ENCODE data around the gene STK24. TPM values are rescaled to one million over a fixed set of nuclear protein-coding genes. Genes with fewer than 3 reads are reported as not detected.

STK24 gene
- total and polyA plus RNA-seq, 2 of the 4 experiments (the other 2 are of a cell fraction), result 29.2 to 43.4 TPM

DNA sequence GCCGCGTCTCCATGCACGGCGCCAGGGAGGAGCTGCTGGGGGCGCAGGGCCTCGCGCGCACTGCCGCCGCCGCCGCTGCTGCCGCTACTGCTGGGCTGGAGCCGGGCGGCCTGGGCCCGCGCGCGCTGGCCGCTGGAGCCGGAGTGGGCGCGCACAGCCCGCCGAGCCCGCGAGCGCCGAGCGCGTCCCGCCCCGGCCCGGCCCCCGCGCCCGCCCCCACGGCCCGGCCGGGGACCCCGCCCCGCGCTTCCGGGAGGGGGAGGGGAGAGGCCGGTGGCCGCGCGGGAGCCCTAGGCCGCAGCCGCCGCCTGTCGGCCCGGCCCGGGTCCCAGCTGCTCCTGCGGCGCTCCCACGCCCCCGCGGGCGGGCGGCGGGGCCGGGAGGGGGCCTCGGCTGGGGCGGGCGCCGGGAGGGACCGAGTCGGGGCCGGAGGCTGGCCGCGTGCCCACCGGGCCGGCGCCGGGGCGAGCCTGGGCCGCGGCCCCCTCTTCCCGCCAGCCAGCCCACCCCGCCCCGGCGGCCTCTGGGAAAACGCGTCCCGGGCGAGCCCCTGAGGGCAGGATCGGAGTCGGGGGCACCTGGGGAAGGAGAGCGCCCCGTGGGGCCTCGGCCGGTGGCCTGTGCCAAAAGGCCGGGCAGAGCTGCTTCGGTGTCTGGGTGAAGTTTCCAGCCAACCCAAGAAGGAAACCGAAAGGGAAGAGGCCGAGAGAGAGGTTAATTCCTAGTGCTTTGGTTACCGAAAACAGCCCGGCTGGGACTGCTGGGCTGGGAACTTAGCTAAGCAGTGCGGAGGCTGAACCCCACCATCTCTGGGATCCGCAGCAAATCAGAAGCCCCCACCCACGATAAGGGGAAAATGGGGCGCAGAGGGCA lies at the start of gene STK24 (continued):
- peak; percentile 64; the same call in 1 of the 2 replicates for TF ChIP-seq MAZ (IDR thresholded peaks at IDR 0.05; ENCODE audit: borderline replicate concordance, low read depth, low read length)
- no peak for TF ChIP-seq RCOR1 (IDR thresholded peaks at IDR 0.05; ENCODE audit: insufficient replicate concordance, low read length)
- TF ChIP-seq NFE2L2 (IDR thresholded peaks at IDR 0.05; ENCODE audit: low read depth, low read length), result no peak

DNA sequence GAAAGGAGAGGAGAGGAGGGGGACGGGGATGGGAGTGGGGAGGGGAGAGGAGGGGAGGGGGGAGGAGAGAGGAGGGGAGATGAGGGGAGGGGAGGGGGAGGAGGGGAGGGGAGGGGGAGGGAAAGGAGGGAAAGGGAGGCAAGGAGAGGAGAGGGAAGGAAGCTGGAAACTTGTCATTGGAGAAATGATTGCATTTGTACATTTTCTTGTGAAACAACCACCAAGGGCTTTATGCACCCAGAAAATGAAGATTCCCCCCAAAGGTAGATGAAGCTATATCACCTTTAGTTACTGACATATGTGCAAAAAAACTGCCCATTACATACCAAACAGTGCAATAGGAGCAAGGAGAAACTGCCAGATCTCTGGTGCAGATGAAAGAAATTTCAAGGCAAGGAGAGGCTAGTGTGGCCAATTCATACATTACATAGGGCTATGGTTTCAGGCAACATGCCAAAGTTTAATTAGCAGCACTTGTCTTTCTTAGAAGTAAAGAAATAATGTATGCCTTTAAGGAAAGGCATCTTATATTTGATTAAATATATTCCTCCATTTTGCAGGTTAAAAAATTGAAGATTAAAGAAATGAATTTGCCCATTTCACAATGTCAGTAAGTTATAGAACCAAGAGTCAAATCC lies 49.5 kb upstream of the STK24 start:
- Histone ChIP-seq H2BK120ac (ENCODE audit: low read depth, low read length) (no peak overlapping the region), H2BK5ac (ENCODE audit: low read depth, low read length, poor library complexity, severe bottlenecking) (no peak overlapping the region), H3K79me1 (ENCODE audit: low read depth in 1 of 2, low read length in 2 of 2) (no peaks in the 10 kb centered on the region), H4K20me1 (ENCODE audit: insufficient read depth, low read length) (no peaks in the 10 kb centered on the region), H4K91ac (ENCODE audit: insufficient read depth, low read depth, low read length) (no peak overlapping the region), H2AK9ac (replicated peaks; ENCODE audit: low read depth, low read length, poor library complexity) (no peak overlapping the region), H3K27me3 (ENCODE audit: control insufficient read depth, insufficient read depth, low read length) (peaks cover 15% of the 10 kb centered on the region), H3K4me3 (ENCODE audit: insufficient read depth, low read depth, low read length) (no peak overlapping the region), H3K9me3 (ENCODE audit: control insufficient read depth, insufficient read depth, low read length) (no peaks in the 10 kb centered on the region), H3K36me3 (ENCODE audit: control insufficient read depth, insufficient read depth, low read length) (no peaks in the 10 kb centered on the region), H3K9ac (ENCODE audit: low read depth, low read length) (no peak overlapping the region), H2AK5ac (ENCODE audit: low read depth, low read length) (no peak overlapping the region), H3K4me2 (ENCODE audit: low read depth, low read length) (no peak overlapping the region), H2AFZ (replicated peaks; ENCODE audit: low read length, poor library complexity) (no peak overlapping the region), H2BK20ac (ENCODE audit: low read depth, low read length) (no peak overlapping the region), H3K27ac (ENCODE audit: insufficient read depth, low read length) (no peak overlapping the region), H2BK15ac (ENCODE audit: low read depth, low read length) (no peak overlapping the region), H3K23ac (ENCODE audit: low read depth, low read length) (no peak overlapping the region), H4K8ac (ENCODE audit: low read depth in 2 of 2, low read length in 2 of 2) (no peak overlapping the region), H3K14ac (replicated peaks; ENCODE audit: low read depth, low read length) (no peak overlapping the region), H4K5ac (ENCODE audit: low read depth, low read length) (no peak overlapping the region), H3K56ac (ENCODE audit: extremely low read depth, insufficient read depth, low read length) (no peak overlapping the region), H3K4ac (ENCODE audit: low read depth, low read length) (no peak overlapping the region), H3K4me1 (ENCODE audit: control insufficient read depth, insufficient read depth, low read length) (no peaks in the 10 kb centered on the region), H3K18ac (ENCODE audit: low read depth, low read length) (no peak overlapping the region), H3K9me1 (ENCODE audit: insufficient read depth, low read length) (no peaks in the 10 kb centered on the region)
- no peak for ATAC-seq (ENCODE audit: low read depth)
- ChIA-PET POLR2A (ENCODE audit: unreplicated experiment) (no interaction called here), CTCF (interaction anchor here (0.6 to 0.7 kb wide), 2 partner anchors 28 to 163 kb away, joined by 3 to 5 read pairs; no protein-coding TSS in a partner anchor)
- no peak for DNase-seq
- in situ Hi-C loops (cut with MboI; ENCODE audit: low sequenced_read_pairs), result no loop called here
- intact Hi-C loops (cut with micrococcal nuclease), result no loop called here
- WGBS, 2 experiments (ENCODE audit: extremely low coverage in 2 of 2, insufficient read length in 1 of 2), result no CpG with 5 or more reads among the region's 1 CpG
- dilution Hi-C loops (cut with HindIII; ENCODE audit: low sequenced_read_pairs, unreplicated experiment), result no loop called here
- no TSS peak for BruUV-seq (replicated peaks)
- TF ChIP-seq RCOR1 (IDR thresholded peaks at IDR 0.05; ENCODE audit: insufficient replicate concordance, low read length) (no peak), MXI1 (IDR thresholded peaks at IDR 0.05; ENCODE audit: borderline replicate concordance, low read depth, low read length) (no peak), POLR2A (IDR thresholded peaks at IDR 0.05; ENCODE audit: low read depth, low read length) (no peak), MAFK (IDR thresholded peaks at IDR 0.05; ENCODE audit: low read depth, low read length) (no peak), NFE2L2 (IDR thresholded peaks at IDR 0.05; ENCODE audit: low read depth, low read length) (no peak), CHD1 (IDR thresholded peaks at IDR 0.05; ENCODE audit: low read depth, low read length) (no peak), FOS (IDR thresholded peaks at IDR 0.05; ENCODE audit: low read depth, low read length) (no peak), CEBPB (IDR thresholded peaks at IDR 0.05; ENCODE audit: low read depth, low read length) (no peak), BHLHE40 (IDR thresholded peaks at IDR 0.05; ENCODE audit: low read depth, low read length) (no peak)
- TF ChIP-seq, protein P1, sequence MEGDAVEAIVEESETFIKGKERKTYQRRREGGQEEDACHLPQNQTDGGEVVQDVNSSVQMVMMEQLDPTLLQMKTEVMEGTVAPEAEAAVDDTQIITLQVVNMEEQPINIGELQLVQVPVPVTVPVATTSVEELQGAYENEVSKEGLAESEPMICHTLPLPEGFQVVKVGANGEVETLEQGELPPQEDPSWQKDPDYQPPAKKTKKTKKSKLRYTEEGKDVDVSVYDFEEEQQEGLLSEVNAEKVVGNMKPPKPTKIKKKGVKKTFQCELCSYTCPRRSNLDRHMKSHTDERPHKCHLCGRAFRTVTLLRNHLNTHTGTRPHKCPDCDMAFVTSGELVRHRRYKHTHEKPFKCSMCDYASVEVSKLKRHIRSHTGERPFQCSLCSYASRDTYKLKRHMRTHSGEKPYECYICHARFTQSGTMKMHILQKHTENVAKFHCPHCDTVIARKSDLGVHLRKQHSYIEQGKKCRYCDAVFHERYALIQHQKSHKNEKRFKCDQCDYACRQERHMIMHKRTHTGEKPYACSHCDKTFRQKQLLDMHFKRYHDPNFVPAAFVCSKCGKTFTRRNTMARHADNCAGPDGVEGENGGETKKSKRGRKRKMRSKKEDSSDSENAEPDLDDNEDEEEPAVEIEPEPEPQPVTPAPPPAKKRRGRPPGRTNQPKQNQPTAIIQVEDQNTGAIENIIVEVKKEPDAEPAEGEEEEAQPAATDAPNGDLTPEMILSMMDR (conservative IDR thresholded peaks at IDR 0.05; ENCODE audit: low read depth, low read length), result no peak
- TF ChIP-seq, protein P2, sequence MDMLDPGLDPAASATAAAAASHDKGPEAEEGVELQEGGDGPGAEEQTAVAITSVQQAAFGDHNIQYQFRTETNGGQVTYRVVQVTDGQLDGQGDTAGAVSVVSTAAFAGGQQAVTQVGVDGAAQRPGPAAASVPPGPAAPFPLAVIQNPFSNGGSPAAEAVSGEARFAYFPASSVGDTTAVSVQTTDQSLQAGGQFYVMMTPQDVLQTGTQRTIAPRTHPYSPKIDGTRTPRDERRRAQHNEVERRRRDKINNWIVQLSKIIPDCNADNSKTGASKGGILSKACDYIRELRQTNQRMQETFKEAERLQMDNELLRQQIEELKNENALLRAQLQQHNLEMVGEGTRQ (IDR thresholded peaks at IDR 0.05; ENCODE audit: low read depth, low read length), result no peak
